Left renal pelvis (tissue), 4 donors: ENCODE data around the gene UBL7. TPM values are rescaled to one million over a fixed set of nuclear protein-coding genes. Genes with fewer than 3 reads are reported as not detected.

ENCODE experiments used
- DNase-seq, 4 donors: peaks; one replicate each; pipeline ENCODE4 v3.0.0-alpha.2; 2013; ENCODE audit warnings: low read depth in 4 of 4, low spot score in 3 of 4
- polyA plus RNA-seq, 4 donors: library from polyadenylated mRNA; unstranded; fragments of 120-200 nt; gene quantifications; one replicate each; pipeline ENCODE4 v1.2.1, GENCODE V29; 2013; ENCODE audit not compliant: insufficient read length in 4 of 4

UBL7 gene
- polyA plus RNA-seq, 4 donors = 49.3 to 67.7 (median 63.1) TPM

- DNase-seq = no peak
These were observed 18.4 kb downstream of the UBL7 start for GRCh38 chr15:74442604-74443003.

DNA sequence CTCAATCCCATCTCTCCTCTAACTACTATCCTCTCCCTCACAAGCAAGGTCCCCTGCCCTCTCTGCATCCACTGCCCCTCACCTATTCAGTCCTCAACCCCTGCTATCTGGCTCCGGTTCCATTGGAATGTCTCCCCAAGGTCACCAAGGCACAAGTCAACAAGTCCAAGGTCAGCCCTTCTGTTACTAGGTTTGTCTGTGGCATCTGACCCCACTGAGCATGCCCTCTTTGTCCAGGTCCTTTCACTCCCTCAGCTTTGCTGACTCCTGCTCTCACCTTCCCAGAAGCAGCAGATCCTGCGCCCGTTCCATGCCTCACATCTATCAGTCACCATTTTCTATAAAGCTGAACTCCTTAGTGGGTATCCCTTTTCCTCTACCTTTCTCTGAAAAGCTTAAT, 18.9 kb downstream of the UBL7 start:
- no peak for DNase-seq

DNA sequence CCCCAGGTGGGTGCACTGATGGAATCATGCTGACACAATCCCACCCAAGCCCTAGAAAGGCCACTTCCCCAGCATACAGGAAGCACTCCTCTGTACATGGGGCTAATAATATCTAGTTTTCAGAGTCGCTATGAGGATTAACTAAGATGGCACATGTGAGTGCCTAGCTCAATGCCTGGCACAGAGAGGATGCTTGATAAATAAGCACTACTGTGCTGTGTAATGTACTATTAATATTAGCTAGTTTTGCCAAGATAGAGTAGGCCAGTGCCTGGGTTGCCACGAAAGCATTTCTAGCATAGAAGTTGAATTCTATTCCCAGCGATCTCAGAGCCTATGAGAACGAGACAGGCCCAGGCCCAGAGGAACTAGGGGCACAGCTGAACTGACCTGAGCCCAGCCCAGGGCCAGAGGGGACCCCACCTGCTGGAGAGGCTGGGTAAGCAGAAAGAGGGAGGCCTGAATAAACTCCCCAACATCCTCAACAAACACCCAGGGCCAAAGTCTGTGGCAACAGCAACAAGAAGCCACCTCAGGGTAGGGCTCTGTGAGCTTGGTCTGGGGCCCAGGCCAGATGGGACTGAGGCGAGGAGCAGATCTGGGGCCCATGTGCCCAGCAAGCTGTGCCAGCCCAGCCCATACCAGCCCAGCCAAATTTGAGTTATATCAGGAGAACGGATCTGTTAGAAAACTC, 19.6 kb downstream of the UBL7 start:
- DNase-seq = no peak

GRCh38 chr15:74438721-74439316, 22.1 kb downstream of the UBL7 start:
- no peak for DNase-seq

DNA sequence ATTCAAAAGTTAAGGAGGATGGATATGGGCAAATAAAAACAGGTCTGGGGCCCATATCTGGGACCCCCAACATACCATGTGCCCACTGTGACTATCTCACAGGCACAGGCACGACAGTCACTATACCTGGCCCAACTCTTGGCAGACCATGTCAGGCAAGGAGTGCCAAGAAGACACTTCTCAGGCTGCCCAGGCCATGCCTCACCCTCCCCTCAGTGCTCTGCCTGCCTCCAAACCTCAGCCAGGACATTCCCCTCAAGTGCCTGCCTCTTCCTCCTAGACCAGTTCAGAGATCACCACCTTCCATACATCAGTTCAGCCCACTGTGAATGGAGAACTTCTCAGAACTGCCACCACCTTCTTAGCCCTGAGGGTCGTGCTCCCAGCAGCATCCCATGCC, 22.8 kb downstream of the UBL7 start:
- DNase-seq = no peak

GRCh38 chr15:74434263-74435136, 26.5 kb downstream of the UBL7 start:
- DNase-seq = no peak

DNA sequence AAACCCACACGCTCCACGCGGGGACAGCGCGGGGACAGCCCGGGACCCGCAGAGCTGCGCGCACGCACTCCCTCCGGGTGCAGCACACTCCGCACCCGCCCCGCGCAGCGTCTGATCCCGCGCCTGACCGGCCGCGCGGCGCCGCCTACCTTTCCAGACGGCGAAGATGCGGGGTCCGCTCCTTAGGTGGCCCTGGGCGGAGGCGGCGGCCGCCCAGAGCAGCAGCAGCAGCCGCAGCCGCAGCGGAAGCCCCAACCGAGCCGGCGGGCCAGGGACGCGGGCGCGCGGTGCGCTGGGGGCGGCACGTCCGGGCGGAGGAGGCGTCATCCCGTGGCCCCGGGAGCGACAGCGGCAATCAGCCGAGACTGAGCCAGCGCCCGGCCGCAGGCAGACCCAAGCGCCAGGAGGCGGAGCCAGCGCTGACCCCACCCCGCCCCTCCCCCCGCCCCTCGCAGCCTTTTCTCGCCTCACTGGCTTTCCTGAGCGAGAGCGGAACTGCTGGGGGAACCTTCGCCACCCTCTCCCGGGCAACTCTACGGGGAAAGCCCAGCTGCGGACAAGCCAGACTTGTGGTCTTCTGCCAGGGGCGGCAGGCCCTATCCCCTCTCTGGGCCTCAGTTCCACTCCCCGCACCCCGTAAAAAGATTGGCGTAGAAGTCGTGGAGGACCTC, 27.2 kb downstream of the UBL7 start, which contains the start of gene SEMA7A:
Gene SEMA7A (minus strand): TSS at position 367 of the 671 bp plus-strand sequence. CDS start 40 bp downstream, at position 327.
- peak; percentile 46 to 62 (median 56) for DNase-seq

GRCh38 chr15:74432968-74433591, 27.9 kb downstream of the UBL7 start:
- DNase-seq = no peak

GRCh38 chr15:74432271-74432967, 28.5 kb downstream of the UBL7 start:
- no peak for DNase-seq

DNA sequence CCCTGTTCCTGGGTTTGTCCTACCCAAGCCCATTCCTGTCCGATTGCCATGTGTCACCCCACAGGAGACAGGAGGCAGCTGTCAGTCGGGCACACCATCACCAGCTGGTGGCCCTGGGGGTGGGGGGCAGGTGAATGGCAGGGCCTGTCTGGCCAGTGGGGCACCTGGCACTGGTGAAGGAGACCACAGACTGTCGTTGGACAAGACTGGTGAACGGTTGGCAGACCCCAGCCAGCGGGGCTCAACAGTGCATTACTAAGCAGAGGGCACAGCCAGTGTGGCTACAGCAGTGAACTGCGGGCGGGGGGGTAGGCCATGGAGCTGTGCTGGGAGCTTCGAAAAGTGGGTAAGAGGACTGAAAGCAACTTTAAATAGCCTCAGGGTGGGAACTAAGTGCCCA, 29.3 kb downstream of the UBL7 start:
- no peak for DNase-seq

GRCh38 chr15:74431116-74431515, 29.8 kb downstream of the UBL7 start:
- no peak for DNase-seq

DNA sequence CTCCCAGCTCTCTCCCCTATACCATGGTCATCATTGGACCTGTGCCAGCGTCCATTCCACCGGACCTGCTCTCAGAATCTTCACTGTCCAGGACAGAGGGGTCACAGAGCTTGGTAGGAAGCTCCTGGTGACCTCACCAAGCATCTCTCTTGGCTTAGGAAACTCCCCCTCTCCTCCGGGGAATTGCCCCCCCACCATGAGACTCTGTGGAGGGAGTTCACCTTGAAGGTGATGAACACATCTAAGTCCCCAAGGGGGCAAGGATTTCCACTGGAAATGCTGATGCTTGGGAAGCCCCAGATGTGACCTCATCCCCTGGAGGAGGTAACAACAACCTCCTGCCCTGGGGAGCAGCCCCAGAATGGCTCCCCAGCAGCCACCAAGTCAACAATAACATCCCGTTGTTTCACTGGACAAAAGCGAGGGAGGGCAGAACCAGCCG, 30.4 kb downstream of the UBL7 start:
- no peak for DNase-seq

- no peak for DNase-seq
These were observed 31.1 kb downstream of the UBL7 start for GRCh38 chr15:74429781-74430400.

DNA sequence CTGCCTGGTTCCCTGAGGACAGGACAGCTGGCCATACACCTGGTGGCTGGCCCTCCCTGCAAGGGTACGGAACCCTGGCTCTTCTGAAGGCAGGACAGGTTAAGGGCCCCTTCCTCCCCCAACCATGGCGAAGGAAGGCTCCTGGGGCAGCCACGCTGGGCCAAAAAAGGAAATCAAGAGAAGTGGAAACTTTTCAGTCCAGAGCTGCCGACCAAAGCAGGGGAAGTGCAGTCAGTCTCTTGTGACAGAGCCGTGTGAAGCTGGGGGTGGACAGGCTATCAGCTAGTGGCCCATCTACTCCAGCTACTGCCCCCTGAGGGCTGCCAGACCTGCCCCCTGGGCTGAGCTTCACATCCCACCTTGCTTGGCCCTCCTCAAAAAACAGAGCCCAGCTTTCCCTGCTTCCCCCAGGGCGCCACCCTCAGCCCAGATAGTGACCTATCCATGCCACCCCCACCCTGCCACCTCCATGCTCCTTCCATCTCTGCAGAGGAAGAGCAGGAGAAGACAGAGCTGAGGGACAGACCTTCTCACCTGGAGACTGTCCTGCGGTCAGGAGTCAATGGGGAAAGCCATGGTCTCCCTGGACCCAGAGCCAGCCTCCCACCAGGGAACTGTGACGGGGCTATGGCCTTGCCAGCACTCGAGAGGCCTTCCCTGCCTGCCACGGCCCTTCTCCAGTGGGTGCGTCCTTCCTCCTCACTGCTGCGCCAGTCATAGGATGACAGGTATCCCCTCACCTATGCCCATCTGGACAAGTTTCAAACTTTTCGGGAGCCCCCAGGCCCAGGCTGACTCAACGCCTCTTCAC, 31.8 kb downstream of the UBL7 start:
- no peak for DNase-seq

GRCh38 chr15:74428442-74428787, 32.5 kb downstream of the UBL7 start:
- no peak for DNase-seq

- no peak for DNase-seq
These were observed 33.1 kb downstream of the UBL7 start for GRCh38 chr15:74427607-74428441.

DNA sequence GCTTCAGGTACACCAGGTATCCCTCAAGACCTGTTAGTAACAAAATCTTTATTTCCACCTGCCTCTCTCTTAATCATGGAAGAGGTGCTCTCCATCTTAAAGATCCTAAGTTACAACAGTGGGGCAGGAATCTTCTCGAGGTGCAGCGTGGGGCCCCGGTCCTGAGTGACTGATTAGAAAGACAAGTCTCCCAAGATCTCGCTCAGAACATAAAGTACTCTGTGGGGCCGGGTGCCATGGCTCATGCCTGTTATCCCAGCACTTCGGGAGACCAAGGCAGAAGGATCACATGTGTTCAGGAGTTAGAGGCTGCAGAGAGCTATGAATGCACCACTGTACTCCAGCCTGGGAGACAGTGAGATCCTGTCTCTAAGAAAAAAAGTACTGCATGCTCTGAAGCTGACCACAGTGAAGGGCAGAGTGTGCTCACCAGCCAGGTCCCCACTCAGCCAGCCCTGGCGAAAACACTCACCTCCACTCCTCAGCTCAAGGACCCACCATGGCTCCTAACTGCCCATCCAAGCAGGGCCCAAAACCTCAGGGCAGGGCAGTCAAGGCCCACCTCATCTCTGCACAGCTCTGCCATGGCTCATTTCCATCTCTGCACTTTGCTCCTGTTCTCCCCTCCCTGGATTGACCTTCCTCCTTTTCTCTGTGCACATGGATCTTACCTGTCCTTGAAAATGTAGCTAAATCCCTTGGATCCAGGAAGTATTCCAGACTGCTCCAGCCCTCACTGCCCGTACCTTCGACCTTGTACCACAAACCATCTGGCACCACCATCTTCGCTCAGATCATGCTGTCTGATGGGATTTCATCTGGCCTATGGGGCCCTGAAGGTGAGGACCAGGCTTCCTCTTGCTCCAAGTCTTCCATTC, 34.3 kb downstream of the UBL7 start:
- DNase-seq = no peak
